Dendritic cell treated with granulocyte-macrophage colony-stimulating factor and Interleukin-4, amounts not matched to agents 40 ng/mL and 50 ng/mL, for 4 days (primary cell): Measurements from ENCODE around the gene SLC6A5.

Experiments used
- H3K27ac Mint-ChIP-seq: one replicate; pipeline ENCODE4 v1.8.0; 2022; ENCODE audit warnings: mild to moderate bottlenecking, mixed read lengths
- H3K27me3 Mint-ChIP-seq: one replicate; pipeline ENCODE4 v1.8.0; 2022; ENCODE audit warnings: mild to moderate bottlenecking, mixed read lengths
- H3K36me3 Mint-ChIP-seq: one replicate; pipeline ENCODE4 v1.8.0; 2022; ENCODE audit warnings: low read depth, mixed read lengths
- H3K4me1 Mint-ChIP-seq: one replicate; pipeline ENCODE4 v1.8.0; 2022; ENCODE audit warnings: low read depth, mixed read lengths
- H3K4me3 Mint-ChIP-seq: one replicate; pipeline ENCODE4 v1.8.0; 2022; ENCODE audit warnings: mild to moderate bottlenecking, moderate library complexity, mixed read lengths
- H3K9me3 Mint-ChIP-seq: one replicate; pipeline ENCODE4 v1.8.0; 2022; ENCODE audit warnings: mixed read lengths
- intact Hi-C: fragments of 100-400 bp; cut with micrococcal nuclease; formaldehyde crosslinking; loops from one replicate; pipeline ENCODE4 v1.15.0; 2022

SLC6A5 gene

GRCh38 chr11:20688761-20689160 is 89.4 kb downstream of the SLC6A5 start:
- no peaks in the 10 kb centered on the region for H3K4me1 Mint-ChIP-seq
- no peaks in the 10 kb centered on the region for H3K27me3 Mint-ChIP-seq
- H3K9me3 Mint-ChIP-seq, result no peaks in the 10 kb centered on the region
- H3K4me3 Mint-ChIP-seq, result no peak overlapping the region
- no peak overlapping the region for H3K27ac Mint-ChIP-seq
- intact Hi-C loops, result no loop called here
- no peaks in the 10 kb centered on the region for H3K36me3 Mint-ChIP-seq

- H3K4me1 Mint-ChIP-seq, result no peaks in the 10 kb centered on the region
- H3K36me3 Mint-ChIP-seq, result no peaks in the 10 kb centered on the region
- intact Hi-C loops, result no loop called here
These were observed 108.5 kb downstream of the SLC6A5 start for GRCh38 chr11:20707876-20708275.

More at GRCh38 chr11:20707876-20708275, 108.5 kb downstream of the SLC6A5 start:
- H3K27me3 Mint-ChIP-seq, result no peaks in the 10 kb centered on the region
- H3K9me3 Mint-ChIP-seq, result peaks cover 15% of the 10 kb centered on the region
- no peak overlapping the region for H3K4me3 Mint-ChIP-seq
- H3K27ac Mint-ChIP-seq, result no peak overlapping the region
